Measurements from ENCODE around the gene IGF2BP1. TPM values are rescaled to one million over a fixed set of nuclear protein-coding genes. Genes with fewer than 3 reads are reported as not detected.

The IGF2BP1 gene
- total and polyA plus RNA-seq, 2 of the 8 experiments (the other 6 are each of a cell fraction or from before 2014, with no cell fraction given), result 41.6 to 513 TPM

DNA sequence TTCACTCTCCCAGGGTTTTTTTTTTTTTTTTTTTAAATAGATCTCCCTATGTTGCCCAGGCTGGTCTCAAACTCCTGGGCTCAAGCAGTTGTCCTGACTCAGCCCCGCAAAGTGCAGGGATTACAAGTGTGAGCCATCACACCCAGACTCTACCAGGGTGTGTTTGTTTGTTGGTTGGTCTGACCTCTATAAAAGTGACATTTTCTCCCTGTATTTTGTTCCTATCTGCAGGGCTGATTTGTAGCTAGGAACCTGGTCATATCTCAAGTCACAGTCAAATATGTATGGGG is 89.1 kb downstream of the IGF2BP1 start (continued):
- TF ChIP-seq, protein P1, sequence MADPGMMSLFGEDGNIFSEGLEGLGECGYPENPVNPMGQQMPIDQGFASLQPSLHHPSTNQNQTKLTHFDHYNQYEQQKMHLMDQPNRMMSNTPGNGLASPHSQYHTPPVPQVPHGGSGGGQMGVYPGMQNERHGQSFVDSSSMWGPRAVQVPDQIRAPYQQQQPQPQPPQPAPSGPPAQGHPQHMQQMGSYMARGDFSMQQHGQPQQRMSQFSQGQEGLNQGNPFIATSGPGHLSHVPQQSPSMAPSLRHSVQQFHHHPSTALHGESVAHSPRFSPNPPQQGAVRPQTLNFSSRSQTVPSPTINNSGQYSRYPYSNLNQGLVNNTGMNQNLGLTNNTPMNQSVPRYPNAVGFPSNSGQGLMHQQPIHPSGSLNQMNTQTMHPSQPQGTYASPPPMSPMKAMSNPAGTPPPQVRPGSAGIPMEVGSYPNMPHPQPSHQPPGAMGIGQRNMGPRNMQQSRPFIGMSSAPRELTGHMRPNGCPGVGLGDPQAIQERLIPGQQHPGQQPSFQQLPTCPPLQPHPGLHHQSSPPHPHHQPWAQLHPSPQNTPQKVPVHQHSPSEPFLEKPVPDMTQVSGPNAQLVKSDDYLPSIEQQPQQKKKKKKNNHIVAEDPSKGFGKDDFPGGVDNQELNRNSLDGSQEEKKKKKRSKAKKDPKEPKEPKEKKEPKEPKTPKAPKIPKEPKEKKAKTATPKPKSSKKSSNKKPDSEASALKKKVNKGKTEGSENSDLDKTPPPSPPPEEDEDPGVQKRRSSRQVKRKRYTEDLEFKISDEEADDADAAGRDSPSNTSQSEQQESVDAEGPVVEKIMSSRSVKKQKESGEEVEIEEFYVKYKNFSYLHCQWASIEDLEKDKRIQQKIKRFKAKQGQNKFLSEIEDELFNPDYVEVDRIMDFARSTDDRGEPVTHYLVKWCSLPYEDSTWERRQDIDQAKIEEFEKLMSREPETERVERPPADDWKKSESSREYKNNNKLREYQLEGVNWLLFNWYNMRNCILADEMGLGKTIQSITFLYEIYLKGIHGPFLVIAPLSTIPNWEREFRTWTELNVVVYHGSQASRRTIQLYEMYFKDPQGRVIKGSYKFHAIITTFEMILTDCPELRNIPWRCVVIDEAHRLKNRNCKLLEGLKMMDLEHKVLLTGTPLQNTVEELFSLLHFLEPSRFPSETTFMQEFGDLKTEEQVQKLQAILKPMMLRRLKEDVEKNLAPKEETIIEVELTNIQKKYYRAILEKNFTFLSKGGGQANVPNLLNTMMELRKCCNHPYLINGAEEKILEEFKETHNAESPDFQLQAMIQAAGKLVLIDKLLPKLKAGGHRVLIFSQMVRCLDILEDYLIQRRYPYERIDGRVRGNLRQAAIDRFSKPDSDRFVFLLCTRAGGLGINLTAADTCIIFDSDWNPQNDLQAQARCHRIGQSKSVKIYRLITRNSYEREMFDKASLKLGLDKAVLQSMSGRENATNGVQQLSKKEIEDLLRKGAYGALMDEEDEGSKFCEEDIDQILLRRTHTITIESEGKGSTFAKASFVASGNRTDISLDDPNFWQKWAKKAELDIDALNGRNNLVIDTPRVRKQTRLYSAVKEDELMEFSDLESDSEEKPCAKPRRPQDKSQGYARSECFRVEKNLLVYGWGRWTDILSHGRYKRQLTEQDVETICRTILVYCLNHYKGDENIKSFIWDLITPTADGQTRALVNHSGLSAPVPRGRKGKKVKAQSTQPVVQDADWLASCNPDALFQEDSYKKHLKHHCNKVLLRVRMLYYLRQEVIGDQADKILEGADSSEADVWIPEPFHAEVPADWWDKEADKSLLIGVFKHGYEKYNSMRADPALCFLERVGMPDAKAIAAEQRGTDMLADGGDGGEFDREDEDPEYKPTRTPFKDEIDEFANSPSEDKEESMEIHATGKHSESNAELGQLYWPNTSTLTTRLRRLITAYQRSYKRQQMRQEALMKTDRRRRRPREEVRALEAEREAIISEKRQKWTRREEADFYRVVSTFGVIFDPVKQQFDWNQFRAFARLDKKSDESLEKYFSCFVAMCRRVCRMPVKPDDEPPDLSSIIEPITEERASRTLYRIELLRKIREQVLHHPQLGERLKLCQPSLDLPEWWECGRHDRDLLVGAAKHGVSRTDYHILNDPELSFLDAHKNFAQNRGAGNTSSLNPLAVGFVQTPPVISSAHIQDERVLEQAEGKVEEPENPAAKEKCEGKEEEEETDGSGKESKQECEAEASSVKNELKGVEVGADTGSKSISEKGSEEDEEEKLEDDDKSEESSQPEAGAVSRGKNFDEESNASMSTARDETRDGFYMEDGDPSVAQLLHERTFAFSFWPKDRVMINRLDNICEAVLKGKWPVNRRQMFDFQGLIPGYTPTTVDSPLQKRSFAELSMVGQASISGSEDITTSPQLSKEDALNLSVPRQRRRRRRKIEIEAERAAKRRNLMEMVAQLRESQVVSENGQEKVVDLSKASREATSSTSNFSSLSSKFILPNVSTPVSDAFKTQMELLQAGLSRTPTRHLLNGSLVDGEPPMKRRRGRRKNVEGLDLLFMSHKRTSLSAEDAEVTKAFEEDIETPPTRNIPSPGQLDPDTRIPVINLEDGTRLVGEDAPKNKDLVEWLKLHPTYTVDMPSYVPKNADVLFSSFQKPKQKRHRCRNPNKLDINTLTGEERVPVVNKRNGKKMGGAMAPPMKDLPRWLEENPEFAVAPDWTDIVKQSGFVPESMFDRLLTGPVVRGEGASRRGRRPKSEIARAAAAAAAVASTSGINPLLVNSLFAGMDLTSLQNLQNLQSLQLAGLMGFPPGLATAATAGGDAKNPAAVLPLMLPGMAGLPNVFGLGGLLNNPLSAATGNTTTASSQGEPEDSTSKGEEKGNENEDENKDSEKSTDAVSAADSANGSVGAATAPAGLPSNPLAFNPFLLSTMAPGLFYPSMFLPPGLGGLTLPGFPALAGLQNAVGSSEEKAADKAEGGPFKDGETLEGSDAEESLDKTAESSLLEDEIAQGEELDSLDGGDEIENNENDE (IDR thresholded peaks at IDR 0.05; ENCODE audit: insufficient replicate concordance, low read length), result no peak
- TF ChIP-seq SRF (IDR thresholded peaks at IDR 0.05; ENCODE audit: low read depth, low read length), result no peak
- TF ChIP-seq POLR2A (IDR thresholded peaks at IDR 0.05; ENCODE audit: control extremely low read depth in 1 of 2, low read depth in 2 of 2, low read length in 2 of 2), result no peak
- TF ChIP-seq TAF7 (optimal IDR thresholded peaks at IDR 0.05; ENCODE audit: borderline replicate concordance, low read depth, low read length), result no peak
- TF ChIP-seq CHD1 (IDR thresholded peaks at IDR 0.05; ENCODE audit: low read depth, low read length), result no peak
- no peak for TF ChIP-seq KDM4A (IDR thresholded peaks at IDR 0.05; ENCODE audit: low read depth, low read length, severe bottlenecking)
